Midbrain (tissue), 1 donor: ENCODE results near the gene SSTR1.

Experiments used
- DNase-seq: peaks from one replicate; lab custom pipeline; 2025; lab: John Stamatoyannopoulos, UW

SSTR1 gene

GRCh38 chr14:38203929-38204718, 3.6 kb upstream of the SSTR1 start:
- DNase-seq, result no peak

DNA sequence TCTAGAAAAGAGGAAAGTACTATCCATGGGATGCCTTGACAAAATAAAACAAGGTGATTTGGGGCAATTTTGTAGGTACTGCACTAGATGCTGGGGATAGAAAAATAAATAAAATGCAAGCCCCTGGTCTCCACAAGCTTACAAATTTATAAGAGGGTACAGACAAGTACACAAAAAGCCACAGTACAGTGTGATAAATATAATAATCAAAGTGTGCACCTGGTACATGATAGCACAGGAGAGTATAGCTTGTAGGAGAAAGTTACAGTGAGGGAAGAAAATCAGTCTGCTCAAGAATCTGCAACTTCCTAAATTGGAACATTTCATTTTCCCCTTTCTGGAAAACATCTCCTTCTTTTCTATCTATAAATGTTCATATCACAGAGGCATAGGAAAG, 3.0 kb upstream of the SSTR1 start:
- no peak for DNase-seq

DNA sequence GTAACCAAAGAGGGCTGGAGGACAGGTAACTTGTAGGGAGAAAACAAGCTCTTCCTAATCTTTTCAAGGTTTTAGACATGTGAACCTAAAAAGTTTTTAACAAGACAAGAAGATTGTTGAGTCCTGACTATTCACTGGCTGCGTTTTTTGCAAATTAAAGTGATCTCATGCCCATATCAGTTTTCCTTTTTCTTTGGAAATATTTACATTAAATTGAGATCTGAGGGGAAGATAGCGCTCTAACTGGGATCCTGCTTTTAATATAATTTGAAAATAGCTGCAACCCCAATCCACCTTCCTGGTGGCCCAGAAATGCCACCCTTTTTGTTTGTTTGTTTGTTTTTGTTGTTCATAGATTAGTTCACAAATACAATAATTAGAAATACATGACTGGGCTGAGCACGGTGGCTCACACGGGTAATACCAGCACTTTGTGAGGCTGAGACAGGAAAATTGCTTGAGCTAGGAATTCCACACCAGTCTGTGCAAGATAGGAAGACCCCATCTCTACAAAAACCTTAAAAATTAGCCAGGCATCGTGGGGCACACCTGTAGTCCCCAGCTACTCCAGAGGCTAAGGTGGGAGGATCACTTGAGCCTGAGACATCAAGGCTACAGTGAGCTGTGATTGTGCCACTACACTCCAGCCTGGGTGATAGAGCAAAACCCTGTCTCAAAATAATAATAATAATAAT, 2.4 kb upstream of the SSTR1 start:
- DNase-seq, result no peak

- no peak for DNase-seq
Observed at GRCh38 chr14:38205949-38206665, 1.6 kb upstream of the SSTR1 start.

GRCh38 chr14:38206689-38207376, 871 bp upstream of the SSTR1 start:
- DNase-seq, result no peak

- no peak for DNase-seq
Observed at GRCh38 chr14:38207377-38207735, 348 bp upstream of the SSTR1 start.

DNA sequence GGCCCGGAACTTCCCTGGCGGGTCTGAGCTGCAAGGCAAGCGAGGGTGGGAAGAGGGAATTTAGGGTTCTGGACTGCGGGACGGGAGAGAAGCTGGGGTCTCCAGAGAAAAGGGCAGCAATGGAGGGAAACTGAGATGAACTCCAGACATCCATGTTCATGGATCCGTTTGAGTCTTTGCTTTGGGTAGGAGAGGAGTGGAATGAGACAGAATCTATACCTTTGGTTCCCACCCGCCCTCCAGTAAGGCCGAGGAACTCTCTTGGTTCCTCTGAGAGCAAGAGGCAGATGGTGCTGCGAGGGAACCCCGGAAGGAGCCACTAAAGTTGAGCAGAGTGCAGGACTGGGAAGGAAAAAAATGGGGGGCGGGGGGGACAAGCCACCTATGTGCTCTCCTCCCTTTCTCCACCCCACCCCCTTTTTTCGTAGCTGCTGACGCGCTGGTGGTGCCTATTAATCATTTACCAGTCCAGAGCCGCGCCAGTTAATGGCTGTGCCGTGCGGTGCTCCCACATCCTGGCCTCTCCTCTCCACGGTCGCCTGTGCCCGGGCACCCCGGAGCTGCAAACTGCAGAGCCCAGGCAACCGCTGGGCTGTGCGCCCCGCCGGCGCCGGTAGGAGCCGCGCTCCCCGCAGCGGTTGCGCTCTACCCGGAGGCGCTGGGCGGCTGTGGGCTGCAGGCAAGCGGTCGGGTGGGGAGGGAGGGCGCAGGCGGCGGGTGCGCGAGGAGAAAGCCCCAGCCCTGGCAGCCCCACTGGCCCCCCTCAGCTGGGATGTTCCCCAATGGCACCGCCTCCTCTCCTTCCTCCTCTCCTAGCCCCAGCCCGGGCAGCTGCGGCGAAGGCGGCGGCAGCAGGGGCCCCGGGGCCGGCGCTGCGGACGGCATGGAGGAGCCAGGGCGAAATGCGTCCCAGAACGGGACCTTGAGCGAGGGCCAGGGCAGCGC, 1.2 kb downstream of the SSTR1 start:
- no peak for DNase-seq

DNA sequence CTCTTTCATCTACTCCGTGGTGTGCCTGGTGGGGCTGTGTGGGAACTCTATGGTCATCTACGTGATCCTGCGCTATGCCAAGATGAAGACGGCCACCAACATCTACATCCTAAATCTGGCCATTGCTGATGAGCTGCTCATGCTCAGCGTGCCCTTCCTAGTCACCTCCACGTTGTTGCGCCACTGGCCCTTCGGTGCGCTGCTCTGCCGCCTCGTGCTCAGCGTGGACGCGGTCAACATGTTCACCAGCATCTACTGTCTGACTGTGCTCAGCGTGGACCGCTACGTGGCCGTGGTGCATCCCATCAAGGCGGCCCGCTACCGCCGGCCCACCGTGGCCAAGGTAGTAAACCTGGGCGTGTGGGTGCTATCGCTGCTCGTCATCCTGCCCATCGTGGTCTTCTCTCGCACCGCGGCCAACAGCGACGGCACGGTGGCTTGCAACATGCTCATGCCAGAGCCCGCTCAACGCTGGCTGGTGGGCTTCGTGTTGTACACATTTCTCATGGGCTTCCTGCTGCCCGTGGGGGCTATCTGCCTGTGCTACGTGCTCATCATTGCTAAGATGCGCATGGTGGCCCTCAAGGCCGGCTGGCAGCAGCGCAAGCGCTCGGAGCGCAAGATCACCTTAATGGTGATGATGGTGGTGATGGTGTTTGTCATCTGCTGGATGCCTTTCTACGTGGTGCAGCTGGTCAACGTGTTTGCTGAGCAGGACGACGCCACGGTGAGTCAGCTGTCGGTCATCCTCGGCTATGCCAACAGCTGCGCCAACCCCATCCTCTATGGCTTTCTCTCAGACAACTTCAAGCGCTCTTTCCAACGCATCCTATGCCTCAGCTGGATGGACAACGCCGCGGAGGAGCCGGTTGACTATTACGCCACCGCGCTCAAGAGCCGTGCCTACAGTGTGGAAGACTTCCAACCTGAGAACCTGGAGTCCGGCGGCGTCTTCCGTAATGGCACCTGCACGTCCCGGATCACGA, 2.2 kb downstream of the SSTR1 start:
- DNase-seq, result no peak

GRCh38 chr14:38210587-38211216, 3.0 kb downstream of the SSTR1 start:
- DNase-seq, result no peak

- DNase-seq, result no peak
Observed at GRCh38 chr14:38211255-38211735, 3.6 kb downstream of the SSTR1 start.

- no peak for DNase-seq
Observed at GRCh38 chr14:38212111-38212510, 4.4 kb downstream of the SSTR1 start.

- no peak for DNase-seq
Observed at GRCh38 chr14:38213001-38213400, 5.3 kb downstream of the SSTR1 start.

GRCh38 chr14:38217553-38217952, 9.8 kb downstream of the SSTR1 start:
- no peak for DNase-seq

DNA sequence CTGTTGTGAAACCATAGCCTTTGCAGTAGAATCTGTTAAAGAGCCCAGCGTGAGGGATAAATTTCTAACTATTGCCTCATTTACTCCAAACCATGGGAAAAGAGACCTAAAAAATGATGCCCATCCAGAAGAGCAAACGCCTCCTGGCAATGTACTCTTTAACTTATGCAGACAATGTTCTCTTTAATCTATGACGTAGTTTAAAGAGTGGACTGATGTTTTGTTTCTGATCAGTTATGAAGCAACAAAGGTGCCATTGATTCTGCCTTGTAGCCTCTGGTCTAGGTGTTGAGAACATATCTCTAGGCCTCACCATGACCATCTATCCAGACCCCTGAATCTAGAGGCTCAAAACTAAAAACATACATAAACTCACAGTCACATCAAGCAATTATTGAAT, 13.4 kb downstream of the SSTR1 start:
- DNase-seq, result no peak

- no peak for DNase-seq
Observed at GRCh38 chr14:38224338-38224737, 16.6 kb downstream of the SSTR1 start.

GRCh38 chr14:38225946-38226345, 18.2 kb downstream of the SSTR1 start:
- no peak for DNase-seq

GRCh38 chr14:38226366-38226765, 18.7 kb downstream of the SSTR1 start:
- DNase-seq, result no peak

DNA sequence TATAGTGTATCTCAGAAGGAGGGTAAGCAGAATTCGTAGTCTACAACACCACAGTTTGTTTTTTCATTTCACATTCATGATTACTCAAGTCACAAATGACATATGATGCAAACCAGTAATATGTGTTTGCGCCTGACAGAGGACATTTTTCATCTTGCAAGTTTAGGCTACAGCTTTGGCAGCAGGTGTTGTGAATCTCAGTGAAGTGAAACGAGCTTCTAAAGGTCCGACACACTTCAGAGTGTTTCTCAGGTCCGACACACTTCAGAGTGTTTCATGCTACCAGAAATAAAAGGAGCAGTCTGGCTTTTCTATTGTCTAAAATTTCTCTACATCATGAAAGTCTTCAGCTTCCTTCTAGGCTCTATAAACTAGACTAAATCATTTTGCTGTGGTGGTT, 25.5 kb downstream of the SSTR1 start:
- DNase-seq, result no peak

- DNase-seq, result no peak
Observed at GRCh38 chr14:38238332-38238731, 30.6 kb downstream of the SSTR1 start.
